ENCODE measurements around the gene ZNF804A. TPM values are rescaled to one million over a fixed set of nuclear protein-coding genes. Genes with fewer than 3 reads are reported as not detected.
"Not testable (repeated sequence)": the region's sequence is repeated elsewhere in the genome, so short reads cannot be mapped to it uniquely, and the experiment has no call there.

ZNF804A gene
- total RNA-seq, 1 donor from 2014 or later = not detected

GRCh38 chr2:184756161-184756560 is 157.8 kb downstream of the ZNF804A start:
- H3K4me3 ChIP-seq (ENCODE audit: low read depth, low read length) = no peak overlapping the region
- no peak for DNase-seq (ENCODE audit: low read depth)
- no peak for TF ChIP-seq CTCF (conservative IDR thresholded peaks at IDR 0.05; ENCODE audit: low read depth, low read length)

GRCh38 chr2:184756885-184757284 is 158.6 kb downstream of the ZNF804A start:
- no peak for TF ChIP-seq CTCF (conservative IDR thresholded peaks at IDR 0.05; ENCODE audit: low read depth, low read length)

GRCh38 chr2:184759557-184760255 is 161.4 kb downstream of the ZNF804A start:
- DNase-seq (ENCODE audit: low read depth); H3K4me3 ChIP-seq (ENCODE audit: low read depth, low read length): not testable (repeated sequence)

More at GRCh38 chr2:184756885-184757284, 158.6 kb downstream of the ZNF804A start:
- no peak for DNase-seq (ENCODE audit: low read depth)
- H3K4me3 ChIP-seq (ENCODE audit: low read depth, low read length) = no peak overlapping the region

- no peak overlapping the region for H3K4me3 ChIP-seq (ENCODE audit: low read depth, low read length)
- TF ChIP-seq CTCF (conservative IDR thresholded peaks at IDR 0.05; ENCODE audit: low read depth, low read length) = no peak
- no peak for DNase-seq (ENCODE audit: low read depth)
Observed at GRCh38 chr2:184760931-184761330, 162.6 kb downstream of the ZNF804A start.

GRCh38 chr2:184765112-184765895 is 167.0 kb downstream of the ZNF804A start:
- DNase-seq (ENCODE audit: low read depth) = no peak
- TF ChIP-seq CTCF (conservative IDR thresholded peaks at IDR 0.05; ENCODE audit: low read depth, low read length) = no peak
- H3K4me3 ChIP-seq (ENCODE audit: low read depth, low read length) = no peak overlapping the region

- TF ChIP-seq CTCF (conservative IDR thresholded peaks at IDR 0.05; ENCODE audit: low read depth, low read length) = no peak
- no peak for DNase-seq (ENCODE audit: low read depth)
- no peak overlapping the region for H3K4me3 ChIP-seq (ENCODE audit: low read depth, low read length)
Observed at GRCh38 chr2:184767059-184767458, 168.7 kb downstream of the ZNF804A start.

- no peak for TF ChIP-seq CTCF (conservative IDR thresholded peaks at IDR 0.05; ENCODE audit: low read depth, low read length)
- DNase-seq (ENCODE audit: low read depth) = no peak
- H3K4me3 ChIP-seq (ENCODE audit: low read depth, low read length) = no peak overlapping the region
Observed at GRCh38 chr2:184769023-184769422, 170.7 kb downstream of the ZNF804A start.
